KMS-11 (cell line): ENCODE results near the gene TCF12.

Experiments used
- H2AFZ ChIP-seq: fragments of 200-600 bp; sonication (generic); 2 replicates; pipeline ENCODE4 v1.6.1; 2016; ENCODE audit warnings: antibody characterized with exemption, mixed run types, low read depth
- H3K27ac ChIP-seq: fragments of 200-600 bp; sonication (generic); 2 replicates; pipeline ENCODE4 v1.6.1; 2016; ENCODE audit warnings: mild to moderate bottlenecking, mixed run types
- H3K27me3 ChIP-seq: fragments of 200-600 bp; sonication (generic); 2 replicates; pipeline ENCODE4 v1.6.1; 2017; ENCODE audit warnings: mild to moderate bottlenecking, low read depth, mixed run types, moderate library complexity; ENCODE audit not compliant: insufficient read depth
- H3K36me3 ChIP-seq: fragments of 200-600 bp; sonication (generic); 2 replicates; pipeline ENCODE4 v1.6.1; 2017; ENCODE audit warnings: mild to moderate bottlenecking, mixed run types; ENCODE audit not compliant: insufficient read depth
- H3K4me1 ChIP-seq: fragments of 200-600 bp; sonication (generic); 2 replicates; pipeline ENCODE4 v1.6.1; 2016; ENCODE audit warnings: mild to moderate bottlenecking, low read depth, mixed run types; ENCODE audit not compliant: poor library complexity, severe bottlenecking
- H3K4me2 ChIP-seq: fragments of 200-600 bp; sonication (generic); 2 replicates; pipeline ENCODE4 v1.7.0; 2016; ENCODE audit warnings: mild to moderate bottlenecking, mixed run types
- H3K4me3 ChIP-seq: fragments of 200-600 bp; sonication (generic); IDR thresholded peaks from 2 replicates; pipeline ENCODE4 v1.6.1; 2017; ENCODE audit warnings: low read depth, low read length, mixed read lengths; ENCODE audit not compliant: insufficient read depth
- H3K79me2 ChIP-seq: fragments of 200-600 bp; sonication (generic); 2 replicates; pipeline ENCODE4 v1.6.1; 2016; ENCODE audit warnings: low read depth, mixed run types; ENCODE audit not compliant: insufficient read depth
- H3K9ac ChIP-seq: fragments of 200-600 bp; sonication (generic); 2 replicates; pipeline ENCODE4 v1.6.1; 2016; ENCODE audit warnings: mild to moderate bottlenecking, mixed run types
- H4K20me1 ChIP-seq: fragments of 200-600 bp; sonication (generic); 2 replicates; pipeline ENCODE4 v1.6.1; 2016; ENCODE audit warnings: mild to moderate bottlenecking, mixed run types; ENCODE audit not compliant: insufficient read depth
- CTCF ChIP-seq: fragments of 200-600 bp; sonication (generic); conservative IDR thresholded peaks from 2 replicates; pipeline ENCODE4 v1.6.1; 2017; ENCODE audit warnings: low read depth, mild to moderate bottlenecking, antibody characterized with exemption, low read length, moderate library complexity, mixed read lengths

The TCF12 gene

GRCh38 chr15:56918046-56918938, at the start of gene TCF12:
Gene TCF12 (plus strand): TSS chr15:56918644. CDS start chr15:56919914, 1,270 bp downstream.
- Histone ChIP-seq H4K20me1 (no peaks in the 10 kb centered on the region), H3K4me2 (peak within 1 kb of the TSS; percentile 92), H3K9ac (peak within 1 kb of the TSS; percentile 96), H3K36me3 (no peaks in the 10 kb centered on the region), H3K4me1 (peaks cover 35% of the 10 kb centered on the region), H3K79me2 (peaks cover 29% of the 10 kb centered on the region; the same call in 1 of the 2 replicates), H3K27ac (peak within 1 kb of the TSS; percentile 89), H2AFZ (peak within 1 kb of the TSS; percentile 92), H3K27me3 (no peaks in the 10 kb centered on the region), H3K4me3 (no peak within 1 kb of the TSS)
- TF ChIP-seq CTCF, result peak; percentile 39

GRCh38 chr15:56869573-56869972, 48.9 kb upstream of the TCF12 start:
- Histone ChIP-seq H3K4me2 (no peak overlapping the region), H3K9ac (no peak overlapping the region), H3K4me1 (no peaks in the 10 kb centered on the region), H3K36me3 (no peaks in the 10 kb centered on the region), H2AFZ (no peak overlapping the region), H3K27me3 (no peaks in the 10 kb centered on the region), H3K79me2 (no peaks in the 10 kb centered on the region), H3K27ac (no peak overlapping the region), H4K20me1 (no peaks in the 10 kb centered on the region), H3K4me3 (no peak overlapping the region)
- peak; percentile 68 for TF ChIP-seq CTCF

GRCh38 chr15:56871185-56871584, 47.3 kb upstream of the TCF12 start:
- no peak overlapping the region for H3K27ac ChIP-seq
- no peak overlapping the region for H2AFZ ChIP-seq
- H3K27me3 ChIP-seq, result no peaks in the 10 kb centered on the region
- no peaks in the 10 kb centered on the region for H4K20me1 ChIP-seq
- H3K4me2 ChIP-seq, result no peak overlapping the region
- no peaks in the 10 kb centered on the region for H3K4me1 ChIP-seq
- H3K36me3 ChIP-seq, result no peaks in the 10 kb centered on the region
- TF ChIP-seq CTCF, result no peak
- no peak overlapping the region for H3K4me3 ChIP-seq
- H3K9ac ChIP-seq, result no peak overlapping the region
- no peaks in the 10 kb centered on the region for H3K79me2 ChIP-seq

GRCh38 chr15:56871867-56872266, 46.6 kb upstream of the TCF12 start:
- no peaks in the 10 kb centered on the region for H4K20me1 ChIP-seq
- no peak overlapping the region for H3K4me2 ChIP-seq
- no peaks in the 10 kb centered on the region for H3K27me3 ChIP-seq
- no peak overlapping the region for H3K27ac ChIP-seq
- TF ChIP-seq CTCF, result no peak
- H3K4me1 ChIP-seq, result no peaks in the 10 kb centered on the region
- H3K4me3 ChIP-seq, result no peak overlapping the region
- no peaks in the 10 kb centered on the region for H3K79me2 ChIP-seq
- H3K36me3 ChIP-seq, result no peaks in the 10 kb centered on the region
- no peak overlapping the region for H3K9ac ChIP-seq
- H2AFZ ChIP-seq, result no peak overlapping the region
